Measurements from ENCODE around the gene PEMT.

The PEMT gene

GRCh38 chr17:17587614-17588337 is 3.7 kb downstream of the PEMT start:
- DNase-seq (ENCODE audit: extremely low read depth, low read depth): no peak
- TF ChIP-seq CTCF (IDR thresholded peaks at IDR 0.05; ENCODE audit: low read depth, low read length): no peak

- TF ChIP-seq CTCF (IDR thresholded peaks at IDR 0.05; ENCODE audit: low read depth, low read length): no peak
Measured at GRCh38 chr17:17582372-17582771, 9.1 kb downstream of the PEMT start.

GRCh38 chr17:17581509-17581908 is 10.0 kb downstream of the PEMT start:
- no peak for TF ChIP-seq CTCF (IDR thresholded peaks at IDR 0.05; ENCODE audit: low read depth, low read length)
- DNase-seq (ENCODE audit: extremely low read depth, low read depth): no peak

More at GRCh38 chr17:17582372-17582771, 9.1 kb downstream of the PEMT start:
- no peak for DNase-seq (ENCODE audit: extremely low read depth, low read depth)

GRCh38 chr17:17580662-17581470 is 10.6 kb downstream of the PEMT start:
- DNase-seq (ENCODE audit: extremely low read depth, low read depth): no peak
- no peak for TF ChIP-seq CTCF (IDR thresholded peaks at IDR 0.05; ENCODE audit: low read depth, low read length)

GRCh38 chr17:17579691-17580090 is 11.8 kb downstream of the PEMT start:
- no peak for DNase-seq (ENCODE audit: extremely low read depth, low read depth)
- TF ChIP-seq CTCF (IDR thresholded peaks at IDR 0.05; ENCODE audit: low read depth, low read length): no peak

GRCh38 chr17:17577373-17577772 is 14.1 kb downstream of the PEMT start:
- no peak for TF ChIP-seq CTCF (IDR thresholded peaks at IDR 0.05; ENCODE audit: low read depth, low read length)

GRCh38 chr17:17576772-17577234 is 14.7 kb downstream of the PEMT start:
- TF ChIP-seq CTCF (IDR thresholded peaks at IDR 0.05; ENCODE audit: low read depth, low read length): no peak
- DNase-seq (ENCODE audit: extremely low read depth, low read depth): no peak

More at GRCh38 chr17:17577373-17577772, 14.1 kb downstream of the PEMT start:
- DNase-seq (ENCODE audit: extremely low read depth, low read depth): no peak
